ENCODE results near the gene POU3F3.

DNA sequence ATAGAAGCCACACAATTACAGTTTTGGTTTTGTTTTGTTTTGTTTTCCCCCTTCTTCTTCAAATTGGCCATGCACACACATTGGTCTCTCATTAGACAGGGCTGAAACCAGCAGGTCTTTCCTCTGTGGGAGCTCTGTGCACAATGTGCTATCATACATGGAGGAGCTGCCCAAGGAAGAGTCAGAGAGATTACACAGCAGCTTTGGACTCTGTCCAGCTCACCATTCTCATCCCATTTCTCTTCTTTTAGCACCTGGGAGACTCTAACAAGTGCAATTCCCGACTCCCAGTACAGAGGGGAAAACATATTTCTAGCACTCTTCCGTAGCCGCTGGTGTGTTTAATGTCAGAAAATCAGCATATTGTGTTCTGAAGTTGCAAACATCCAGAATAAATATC, 29.4 kb downstream of the POU3F3 start:
- TF ChIP-seq, protein P1, sequence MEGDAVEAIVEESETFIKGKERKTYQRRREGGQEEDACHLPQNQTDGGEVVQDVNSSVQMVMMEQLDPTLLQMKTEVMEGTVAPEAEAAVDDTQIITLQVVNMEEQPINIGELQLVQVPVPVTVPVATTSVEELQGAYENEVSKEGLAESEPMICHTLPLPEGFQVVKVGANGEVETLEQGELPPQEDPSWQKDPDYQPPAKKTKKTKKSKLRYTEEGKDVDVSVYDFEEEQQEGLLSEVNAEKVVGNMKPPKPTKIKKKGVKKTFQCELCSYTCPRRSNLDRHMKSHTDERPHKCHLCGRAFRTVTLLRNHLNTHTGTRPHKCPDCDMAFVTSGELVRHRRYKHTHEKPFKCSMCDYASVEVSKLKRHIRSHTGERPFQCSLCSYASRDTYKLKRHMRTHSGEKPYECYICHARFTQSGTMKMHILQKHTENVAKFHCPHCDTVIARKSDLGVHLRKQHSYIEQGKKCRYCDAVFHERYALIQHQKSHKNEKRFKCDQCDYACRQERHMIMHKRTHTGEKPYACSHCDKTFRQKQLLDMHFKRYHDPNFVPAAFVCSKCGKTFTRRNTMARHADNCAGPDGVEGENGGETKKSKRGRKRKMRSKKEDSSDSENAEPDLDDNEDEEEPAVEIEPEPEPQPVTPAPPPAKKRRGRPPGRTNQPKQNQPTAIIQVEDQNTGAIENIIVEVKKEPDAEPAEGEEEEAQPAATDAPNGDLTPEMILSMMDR (IDR thresholded peaks at IDR 0.05) = no peak
- TF ChIP-seq, protein P2, sequence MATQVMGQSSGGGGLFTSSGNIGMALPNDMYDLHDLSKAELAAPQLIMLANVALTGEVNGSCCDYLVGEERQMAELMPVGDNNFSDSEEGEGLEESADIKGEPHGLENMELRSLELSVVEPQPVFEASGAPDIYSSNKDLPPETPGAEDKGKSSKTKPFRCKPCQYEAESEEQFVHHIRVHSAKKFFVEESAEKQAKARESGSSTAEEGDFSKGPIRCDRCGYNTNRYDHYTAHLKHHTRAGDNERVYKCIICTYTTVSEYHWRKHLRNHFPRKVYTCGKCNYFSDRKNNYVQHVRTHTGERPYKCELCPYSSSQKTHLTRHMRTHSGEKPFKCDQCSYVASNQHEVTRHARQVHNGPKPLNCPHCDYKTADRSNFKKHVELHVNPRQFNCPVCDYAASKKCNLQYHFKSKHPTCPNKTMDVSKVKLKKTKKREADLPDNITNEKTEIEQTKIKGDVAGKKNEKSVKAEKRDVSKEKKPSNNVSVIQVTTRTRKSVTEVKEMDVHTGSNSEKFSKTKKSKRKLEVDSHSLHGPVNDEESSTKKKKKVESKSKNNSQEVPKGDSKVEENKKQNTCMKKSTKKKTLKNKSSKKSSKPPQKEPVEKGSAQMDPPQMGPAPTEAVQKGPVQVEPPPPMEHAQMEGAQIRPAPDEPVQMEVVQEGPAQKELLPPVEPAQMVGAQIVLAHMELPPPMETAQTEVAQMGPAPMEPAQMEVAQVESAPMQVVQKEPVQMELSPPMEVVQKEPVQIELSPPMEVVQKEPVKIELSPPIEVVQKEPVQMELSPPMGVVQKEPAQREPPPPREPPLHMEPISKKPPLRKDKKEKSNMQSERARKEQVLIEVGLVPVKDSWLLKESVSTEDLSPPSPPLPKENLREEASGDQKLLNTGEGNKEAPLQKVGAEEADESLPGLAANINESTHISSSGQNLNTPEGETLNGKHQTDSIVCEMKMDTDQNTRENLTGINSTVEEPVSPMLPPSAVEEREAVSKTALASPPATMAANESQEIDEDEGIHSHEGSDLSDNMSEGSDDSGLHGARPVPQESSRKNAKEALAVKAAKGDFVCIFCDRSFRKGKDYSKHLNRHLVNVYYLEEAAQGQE (IDR thresholded peaks at IDR 0.05; ENCODE audit: insufficient read depth in 1 of 2, low read depth in 2 of 2, low read length in 1 of 2) = no peak
- no peak for TF ChIP-seq POLR2AphosphoS5 (IDR thresholded peaks at IDR 0.05; ENCODE audit: low read depth, low read length)
- no peak for TF ChIP-seq TCF7L2 (IDR thresholded peaks at IDR 0.05; ENCODE audit: low read depth, low read length)

All from Panc1 (cell line).